Muscle layer of colon (tissue), 2 donors: Measurements from ENCODE around the gene KANTR.
"Not testable (repeated sequence)": the region's sequence is repeated elsewhere in the genome, so short reads cannot be mapped to it uniquely, and the experiment has no call there.

Source experiments
- H3K27ac ChIP-seq: one replicate; pipeline ENCODE4 v1.7.0; 2013; ENCODE audit warnings: low read depth, mild to moderate bottlenecking, low read length, moderate library complexity
- H3K27me3 ChIP-seq, 2 donors: one replicate each; pipeline ENCODE4 v1.7.0; 2013; ENCODE audit warnings: low read length in 2 of 2, mild to moderate bottlenecking in 2 of 2; ENCODE audit not compliant: insufficient read depth in 2 of 2, control insufficient read depth in 1 of 2
- H3K36me3 ChIP-seq: one replicate; pipeline ENCODE4 v1.7.0; 2013; ENCODE audit warnings: mild to moderate bottlenecking, low read length; ENCODE audit not compliant: insufficient read depth
- H3K4me1 ChIP-seq: one replicate; pipeline ENCODE4 v1.7.0; 2013; ENCODE audit warnings: mild to moderate bottlenecking, low read length; ENCODE audit not compliant: insufficient read depth
- H3K4me3 ChIP-seq, 2 donors: one replicate each; pipeline ENCODE4 v1.7.0; 2013; ENCODE audit warnings: low read length in 2 of 2, low read depth in 1 of 2, mild to moderate bottlenecking in 1 of 2, moderate library complexity in 1 of 2
- H3K9ac ChIP-seq: one replicate; pipeline ENCODE4 v1.7.0; 2013; ENCODE audit warnings: low read length
- H3K9me3 ChIP-seq: one replicate; pipeline ENCODE4 v1.7.0; 2013; ENCODE audit warnings: mild to moderate bottlenecking, low read length
- donor health status: abdominal sarcoma.
- donor health status: Adenocarcinoma of cecum.

Gene KANTR

DNA sequence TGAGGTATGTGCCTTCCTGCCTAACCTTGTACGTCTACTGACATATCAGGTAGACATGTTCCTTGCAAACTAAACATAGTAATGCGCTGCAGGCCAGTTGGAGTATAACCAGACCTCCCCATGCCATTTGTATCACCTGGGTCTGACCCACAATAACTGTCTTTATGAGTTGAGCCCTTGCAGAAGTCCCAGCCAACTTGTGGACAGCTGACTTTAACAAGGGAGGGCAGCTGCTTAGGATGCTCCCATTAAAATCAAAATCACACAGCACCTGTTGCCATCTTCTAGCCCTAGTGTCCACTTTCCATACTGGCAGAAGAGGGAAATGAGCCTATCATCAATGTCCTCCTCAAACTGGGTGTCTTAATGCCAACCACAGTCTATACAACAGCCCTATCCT, 41.6 kb downstream of the KANTR start:
- Histone ChIP-seq H3K9ac (no peak overlapping the region), H3K27me3 (peaks cover 0 to 3% of the 10 kb centered on the region in 2 donors), H3K9me3 (no peaks in the 10 kb centered on the region), H3K36me3 (no peaks in the 10 kb centered on the region), H3K27ac (no peak overlapping the region), H3K4me1 (no peaks in the 10 kb centered on the region), H3K4me3 (no peak overlapping the region)

DNA sequence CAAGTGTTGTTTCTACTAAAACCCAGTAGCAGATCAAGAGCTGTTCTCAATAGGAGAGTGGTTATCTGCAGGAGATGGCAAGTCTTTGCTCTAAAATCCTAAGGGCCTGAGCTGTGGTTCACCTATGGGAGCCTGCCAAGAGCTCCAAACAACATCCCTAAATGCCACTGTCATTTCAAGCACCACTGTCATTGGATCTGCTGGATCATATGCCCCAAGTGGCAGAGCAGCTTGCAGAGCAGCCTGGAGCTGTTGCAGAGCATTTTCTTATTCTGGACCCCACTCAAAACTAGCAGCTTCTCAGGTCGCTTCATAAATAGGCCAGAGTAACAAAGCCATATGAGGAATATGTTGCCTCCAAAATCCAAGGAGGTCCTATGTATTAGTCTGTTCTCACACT, 59.6 kb downstream of the KANTR start:
- Histone ChIP-seq H3K4me3 (no peak overlapping the region), H3K27me3 (no peaks in the 10 kb centered on the region), H3K27ac (no peak overlapping the region), H3K9ac (no peak overlapping the region), H3K4me1 (no peaks in the 10 kb centered on the region), H3K36me3 (no peaks in the 10 kb centered on the region), H3K9me3 (no peaks in the 10 kb centered on the region)

DNA sequence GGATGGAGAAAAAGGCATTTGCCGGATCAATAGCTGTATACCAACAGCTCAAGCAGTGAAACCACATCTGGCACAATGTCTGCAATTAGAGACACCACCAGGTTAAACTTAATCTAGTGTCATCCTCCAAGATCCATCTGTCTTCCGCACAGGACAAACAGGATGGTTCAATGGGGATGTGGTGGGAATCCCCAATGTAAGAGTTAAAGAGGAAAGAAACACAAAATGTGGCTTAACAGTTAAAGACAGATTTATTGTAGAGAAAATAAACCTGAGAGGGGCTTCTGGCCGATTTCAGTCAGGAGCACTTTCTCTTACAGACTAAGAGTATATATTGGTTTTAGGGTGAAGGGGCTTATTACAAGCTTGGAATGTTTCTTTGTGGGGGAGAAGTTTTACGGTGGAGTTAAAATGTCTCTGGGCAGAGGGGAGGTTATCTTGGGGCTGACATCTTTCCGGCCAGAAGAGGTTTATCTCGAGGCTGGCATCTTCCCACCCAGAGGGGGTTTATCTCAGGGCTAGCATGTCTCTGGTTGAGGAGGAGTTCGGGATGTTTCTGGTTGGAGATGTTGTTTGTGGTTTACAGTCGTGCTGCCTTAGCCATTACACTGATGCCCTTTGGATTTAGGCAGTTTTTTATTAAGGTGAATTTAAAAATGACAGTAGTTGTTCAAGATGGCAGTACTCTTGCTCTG, 61.7 kb downstream of the KANTR start:
- Histone ChIP-seq H3K9me3 (no peaks in the 10 kb centered on the region), H3K4me1 (no peaks in the 10 kb centered on the region), H3K4me3 (no peak overlapping the region), H3K9ac (no peak overlapping the region), H3K36me3 (no peaks in the 10 kb centered on the region), H3K27ac (no peak overlapping the region), H3K27me3 (no peaks in the 10 kb centered on the region)

DNA sequence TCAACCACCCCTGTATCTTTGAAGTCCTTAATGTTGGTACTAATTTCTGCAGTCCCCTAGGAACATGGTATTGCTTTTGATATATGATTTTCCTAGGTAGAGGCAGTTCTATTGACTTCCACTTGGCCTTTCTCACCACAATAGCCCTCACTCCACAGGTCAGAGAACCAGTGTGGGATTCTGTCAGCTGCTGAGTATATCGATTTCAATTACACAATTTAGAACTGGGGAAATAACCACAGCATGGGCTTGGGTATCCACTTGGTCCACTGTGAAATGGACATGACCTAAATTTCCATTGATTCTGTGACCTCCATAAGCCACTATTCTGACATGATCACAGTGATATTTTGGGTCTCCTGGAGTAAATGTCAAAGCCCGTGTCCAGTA, 62.3 kb downstream of the KANTR start:
- no peaks in the 10 kb centered on the region for H3K36me3 ChIP-seq
- H3K4me1 ChIP-seq: no peaks in the 10 kb centered on the region
- no peak overlapping the region for H3K27ac ChIP-seq
- no peaks in the 10 kb centered on the region for H3K27me3 ChIP-seq
- H3K9ac ChIP-seq: no peak overlapping the region
- no peaks in the 10 kb centered on the region for H3K9me3 ChIP-seq
- no peak overlapping the region for H3K4me3 ChIP-seq

DNA sequence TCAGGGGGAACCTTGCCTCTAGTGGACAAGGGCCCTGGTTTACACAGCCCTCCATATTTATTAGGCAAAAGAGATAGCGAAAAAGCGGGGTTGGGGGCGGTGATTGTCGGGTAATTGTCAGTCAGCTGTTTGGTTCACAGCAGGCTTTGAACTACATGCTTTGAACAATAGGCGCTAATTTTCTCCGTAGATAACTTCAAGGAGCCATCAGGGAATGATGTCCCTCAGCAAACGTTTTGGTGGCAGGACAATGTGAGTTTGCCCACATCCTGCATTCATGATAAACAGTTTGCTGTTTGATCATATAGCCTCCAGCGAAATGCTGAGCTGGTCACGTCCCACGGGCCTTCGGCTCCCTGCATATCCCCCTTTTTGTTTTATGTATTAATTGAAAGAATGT, 65.2 kb downstream of the KANTR start:
- Histone ChIP-seq H3K36me3 (no peaks in the 10 kb centered on the region), H3K4me1 (no peaks in the 10 kb centered on the region), H3K9me3 (no peaks in the 10 kb centered on the region), H3K9ac (no peak overlapping the region), H3K27ac (no peak overlapping the region), H3K4me3 (no peak overlapping the region), H3K27me3 (no peaks in the 10 kb centered on the region)

DNA sequence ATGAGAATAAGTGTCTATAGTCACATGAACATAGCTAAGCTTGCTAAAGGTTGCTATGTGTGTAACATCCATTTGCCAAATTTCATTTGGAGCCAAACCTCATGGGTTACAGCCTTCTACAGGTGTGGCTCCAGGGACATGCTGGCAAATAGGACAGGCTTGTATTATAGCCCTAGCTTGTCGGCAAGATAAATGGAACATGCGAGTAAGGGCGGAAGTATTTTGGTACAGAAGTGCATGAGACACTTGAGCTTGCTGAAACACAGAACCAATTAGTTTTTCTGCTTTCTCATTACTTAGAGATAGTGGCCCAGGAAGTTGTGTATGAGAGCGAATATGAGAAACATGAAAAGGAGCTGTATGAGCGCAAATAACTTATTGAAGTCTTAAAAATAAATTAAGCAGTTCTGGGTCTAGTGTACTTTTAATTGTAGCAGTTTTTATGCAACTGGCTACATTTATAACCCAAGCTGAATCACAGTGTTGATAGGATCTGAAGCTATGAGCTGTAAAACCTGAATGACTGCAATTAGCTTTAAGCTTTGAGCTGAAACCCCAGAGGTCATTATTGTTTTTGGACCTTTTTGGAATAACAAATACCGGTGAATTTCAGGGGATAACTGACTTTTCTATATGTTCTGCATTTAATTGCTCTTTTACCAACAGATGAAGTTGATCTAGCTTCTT, 66.5 kb downstream of the KANTR start:
- Histone ChIP-seq H3K4me1 (no peaks in the 10 kb centered on the region), H3K9me3 (no peaks in the 10 kb centered on the region), H3K27ac (no peak overlapping the region), H3K36me3 (no peaks in the 10 kb centered on the region), H3K9ac (no peak overlapping the region), H3K4me3 (no peak overlapping the region), H3K27me3 (no peaks in the 10 kb centered on the region)

DNA sequence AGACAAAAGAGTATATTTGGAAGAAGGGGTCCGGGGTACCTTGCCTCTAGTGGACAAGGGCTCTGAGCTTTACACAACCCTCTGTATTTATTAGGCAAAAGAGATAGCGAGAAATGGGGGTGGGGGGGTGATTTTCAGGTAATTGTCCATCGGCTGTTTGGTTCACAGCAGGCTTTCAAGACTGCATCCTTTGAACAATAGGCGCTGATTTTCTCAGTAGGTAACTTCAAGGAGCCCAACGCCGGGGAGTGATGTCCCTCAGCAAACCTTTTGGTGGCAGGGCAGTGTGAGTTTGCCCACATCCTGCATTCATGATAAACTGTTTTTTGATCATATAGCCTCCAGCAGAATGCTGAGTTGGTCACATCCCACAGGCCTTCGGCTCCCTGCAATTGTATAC, 69.5 kb downstream of the KANTR start:
- Histone ChIP-seq H3K27me3 (no peaks in the 10 kb centered on the region), H3K4me3 (no peak overlapping the region), H3K4me1 (no peaks in the 10 kb centered on the region), H3K27ac (no peak overlapping the region), H3K36me3 (no peaks in the 10 kb centered on the region), H3K9ac (no peak overlapping the region), H3K9me3 (no peaks in the 10 kb centered on the region)

DNA sequence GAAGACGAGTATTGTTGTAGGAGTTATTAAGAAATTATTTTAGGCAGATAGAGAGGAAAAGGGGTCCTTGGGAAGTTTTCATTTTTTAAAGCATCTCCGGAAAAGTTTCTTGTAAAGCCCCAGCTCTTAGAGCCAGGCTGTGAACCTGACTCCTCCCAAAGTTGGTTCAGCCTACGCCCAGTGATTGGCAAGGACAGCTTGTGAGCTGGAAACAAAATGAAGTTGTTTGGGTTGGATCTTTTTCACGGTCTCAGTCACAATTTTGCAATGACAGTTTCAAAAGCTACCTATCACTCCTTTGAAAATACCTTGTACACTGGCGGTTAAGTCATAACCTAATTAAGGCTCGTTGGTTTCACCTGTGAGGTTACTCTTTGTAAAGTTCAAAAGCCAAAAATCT, 70.6 kb downstream of the KANTR start:
- not testable (repeated sequence) for H3K9me3 ChIP-seq, H3K27me3 ChIP-seq, H3K9ac ChIP-seq, H3K4me3 ChIP-seq, H3K27ac ChIP-seq, H3K36me3 ChIP-seq, H3K4me1 ChIP-seq

DNA sequence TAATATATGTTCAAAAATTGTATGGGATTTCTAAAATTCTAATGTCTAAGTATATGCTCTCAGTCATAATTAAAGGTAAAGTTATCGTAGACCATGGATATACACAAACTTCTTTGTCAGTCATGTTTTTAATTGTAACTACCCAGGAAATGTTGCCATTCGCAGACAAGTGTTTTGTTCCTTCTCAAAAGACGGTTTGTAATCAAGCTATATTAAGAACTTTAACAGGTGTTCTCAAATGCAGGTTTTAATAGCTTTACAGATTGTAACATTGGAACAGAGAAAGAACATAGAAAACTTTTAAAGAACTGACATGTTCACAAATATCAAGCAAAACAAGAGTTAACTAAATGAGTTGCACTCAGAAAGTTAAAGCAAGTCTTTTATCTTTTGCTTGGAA, 72.2 kb downstream of the KANTR start:
- no peak overlapping the region for H3K27ac ChIP-seq
- H3K9me3 ChIP-seq: no peaks in the 10 kb centered on the region
- H3K4me3 ChIP-seq: no peak overlapping the region
- no peaks in the 10 kb centered on the region for H3K27me3 ChIP-seq
- H3K9ac ChIP-seq: no peak overlapping the region
- H3K36me3 ChIP-seq: no peaks in the 10 kb centered on the region
- H3K4me1 ChIP-seq: no peaks in the 10 kb centered on the region

DNA sequence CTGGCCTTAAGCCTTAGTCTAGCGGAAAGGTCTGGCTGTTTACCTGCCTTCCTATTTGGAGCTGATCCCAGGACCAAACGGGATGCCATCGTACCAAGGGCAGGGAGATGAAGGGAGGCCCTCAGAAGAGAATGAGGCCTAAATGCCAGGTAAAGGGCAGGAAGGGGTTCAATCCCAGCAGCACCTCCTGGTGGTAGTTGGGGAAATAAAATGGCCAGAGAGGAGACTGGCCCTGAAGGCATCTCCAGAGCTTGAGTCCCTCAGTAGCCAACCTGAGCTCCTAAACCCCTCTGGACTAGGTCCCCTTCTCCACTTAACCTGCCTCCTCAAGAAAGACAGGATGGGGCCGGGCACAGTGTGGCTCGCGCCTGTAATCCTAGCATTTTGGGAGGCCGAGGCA, 77.4 kb downstream of the KANTR start:
- H3K27ac ChIP-seq: no peak overlapping the region
- H3K4me3 ChIP-seq: no peak overlapping the region
- peaks cover 5% of the 10 kb centered on the region for H3K36me3 ChIP-seq
- H3K9ac ChIP-seq: no peak overlapping the region
- H3K27me3 ChIP-seq: no peaks in the 10 kb centered on the region
- H3K4me1 ChIP-seq: no peaks in the 10 kb centered on the region
- no peaks in the 10 kb centered on the region for H3K9me3 ChIP-seq
